ENCODE measurements around the gene SH3BP2.

The SH3BP2 gene

DNA sequence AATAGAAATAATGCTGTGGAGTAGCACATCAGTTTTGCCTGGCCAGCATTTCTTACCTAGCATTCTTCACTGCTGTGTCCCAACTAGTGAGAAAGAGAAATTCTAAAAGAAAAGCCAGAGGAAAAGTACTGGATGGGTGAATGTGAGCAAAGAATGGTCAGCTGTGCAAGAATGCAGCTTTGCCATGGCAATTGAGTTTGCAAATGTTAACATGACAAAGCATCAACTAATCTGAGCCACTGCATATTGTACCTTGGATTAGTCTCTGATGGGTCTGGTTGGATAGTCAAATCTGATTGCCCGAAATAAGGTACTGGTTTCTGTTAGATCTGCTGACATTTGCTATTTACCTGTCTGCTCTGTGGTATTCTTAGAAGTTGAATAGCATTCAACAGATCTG lies 89.5 kb downstream of the SH3BP2 start:
- Histone ChIP-seq H3K27ac (ENCODE audit: low read depth, low read length) (no peak overlapping the region), H3K27me3 (ENCODE audit: control insufficient read depth, insufficient read depth, low read length) (no peaks in the 10 kb centered on the region), H3K4me3 (ENCODE audit: low read depth, low read length) (no peak overlapping the region), H3K9ac (ENCODE audit: low read length) (no peak overlapping the region), H3K4me1 (ENCODE audit: control insufficient read depth, insufficient read depth, low read length) (peaks cover 8% of the 10 kb centered on the region; the same call in 1 of the 2 replicates), H3K36me3 (ENCODE audit: control insufficient read depth, insufficient read depth, low read length) (peaks cover 62% of the 10 kb centered on the region), H3K9me3 (ENCODE audit: control insufficient read depth, insufficient read depth, low read depth, low read length) (no peaks in the 10 kb centered on the region)

DNA sequence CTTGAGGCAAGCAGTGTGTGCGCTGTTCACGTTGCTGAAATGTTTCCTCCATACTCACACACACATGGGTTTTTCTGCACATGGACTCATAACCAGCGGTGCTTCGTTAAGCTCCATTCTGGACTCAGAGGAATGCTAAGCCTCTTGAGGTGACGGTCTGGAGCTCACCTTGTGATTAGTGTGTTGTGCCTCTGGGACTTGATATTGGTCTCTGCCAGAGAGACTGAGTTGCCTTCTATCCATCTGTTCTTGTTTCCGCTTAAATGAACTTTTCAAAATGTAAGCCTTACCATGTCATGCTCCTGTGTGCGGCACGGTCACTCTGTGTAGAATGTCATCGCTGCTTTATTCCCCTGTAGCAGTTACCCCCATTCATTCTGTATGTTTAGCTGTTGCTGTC lies 93.3 kb downstream of the SH3BP2 start:
- no peak overlapping the region for H3K27ac ChIP-seq (ENCODE audit: low read depth, low read length)

DNA sequence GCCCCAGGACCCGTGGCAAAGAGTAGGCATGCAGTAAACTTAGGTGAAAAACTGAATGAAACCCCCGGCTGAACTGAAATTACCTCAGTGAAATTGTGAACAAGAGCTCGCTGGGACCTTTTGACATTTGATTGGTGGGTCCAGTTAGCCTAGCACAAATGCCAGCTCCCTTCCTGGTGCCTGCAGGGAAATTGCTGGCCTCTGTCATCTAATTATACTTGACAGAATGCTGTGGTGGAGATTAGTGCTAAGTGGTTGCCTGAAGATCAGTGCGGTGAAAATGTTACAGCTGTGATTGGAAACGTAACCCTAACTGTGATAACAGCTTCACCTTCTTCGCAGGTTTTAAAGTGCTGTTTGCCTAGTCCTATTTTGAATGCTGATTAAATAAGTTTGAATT lies 93.7 kb downstream of the SH3BP2 start:
- H3K36me3 ChIP-seq (ENCODE audit: control insufficient read depth, insufficient read depth, low read length), result peaks cover 55% of the 10 kb centered on the region
- H3K9ac ChIP-seq (ENCODE audit: low read length), result no peak overlapping the region
- H3K27me3 ChIP-seq (ENCODE audit: control insufficient read depth, insufficient read depth, low read length), result no peaks in the 10 kb centered on the region
- no peak overlapping the region for H3K27ac ChIP-seq (ENCODE audit: low read depth, low read length)
- H3K4me1 ChIP-seq (ENCODE audit: control insufficient read depth, insufficient read depth, low read length), result peaks cover 8% of the 10 kb centered on the region; the same call in 1 of the 2 replicates
- H3K4me3 ChIP-seq (ENCODE audit: low read depth, low read length), result no peak overlapping the region
- no peaks in the 10 kb centered on the region for H3K9me3 ChIP-seq (ENCODE audit: control insufficient read depth, insufficient read depth, low read depth, low read length)

More for the DNA sequence above, 93.3 kb downstream of the SH3BP2 start:
- Histone ChIP-seq H3K9me3 (ENCODE audit: control insufficient read depth, insufficient read depth, low read depth, low read length) (no peaks in the 10 kb centered on the region), H3K9ac (ENCODE audit: low read length) (no peak overlapping the region), H3K36me3 (ENCODE audit: control insufficient read depth, insufficient read depth, low read length) (peaks cover 53% of the 10 kb centered on the region), H3K4me3 (ENCODE audit: low read depth, low read length) (no peak overlapping the region), H3K27me3 (ENCODE audit: control insufficient read depth, insufficient read depth, low read length) (no peaks in the 10 kb centered on the region), H3K4me1 (ENCODE audit: control insufficient read depth, insufficient read depth, low read length) (peaks cover 8% of the 10 kb centered on the region; the same call in 1 of the 2 replicates)

DNA sequence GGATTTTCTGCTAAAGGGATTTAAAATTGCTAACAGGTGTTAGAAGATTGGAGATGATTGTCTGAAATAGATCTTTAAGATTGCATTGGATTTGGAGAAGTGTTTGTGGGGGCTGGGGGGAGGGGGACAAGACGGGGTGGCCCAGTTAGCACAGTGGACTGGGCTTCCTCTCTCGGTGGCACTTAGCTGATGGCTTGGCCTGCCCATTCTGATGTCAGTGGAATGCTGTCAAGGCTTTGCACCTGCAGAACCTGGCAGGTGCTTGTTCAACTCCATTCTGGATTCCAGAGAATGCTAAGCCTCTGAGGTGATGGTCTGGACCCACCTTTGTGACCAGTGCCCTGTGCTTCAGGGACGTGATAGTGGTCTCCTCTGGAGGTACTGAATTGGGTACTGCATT lies 94.5 kb downstream of the SH3BP2 start:
- no peak overlapping the region for H3K4me3 ChIP-seq (ENCODE audit: low read depth, low read length)
- no peak overlapping the region for H3K27ac ChIP-seq (ENCODE audit: low read depth, low read length)
- H3K27me3 ChIP-seq (ENCODE audit: control insufficient read depth, insufficient read depth, low read length), result no peaks in the 10 kb centered on the region
- H3K9ac ChIP-seq (ENCODE audit: low read length), result no peak overlapping the region
- no peaks in the 10 kb centered on the region for H3K9me3 ChIP-seq (ENCODE audit: control insufficient read depth, insufficient read depth, low read depth, low read length)
- H3K4me1 ChIP-seq (ENCODE audit: control insufficient read depth, insufficient read depth, low read length), result peaks cover 2% of the 10 kb centered on the region; the same call in 1 of the 2 replicates
- peaks cover 51% of the 10 kb centered on the region for H3K36me3 ChIP-seq (ENCODE audit: control insufficient read depth, insufficient read depth, low read length)

DNA sequence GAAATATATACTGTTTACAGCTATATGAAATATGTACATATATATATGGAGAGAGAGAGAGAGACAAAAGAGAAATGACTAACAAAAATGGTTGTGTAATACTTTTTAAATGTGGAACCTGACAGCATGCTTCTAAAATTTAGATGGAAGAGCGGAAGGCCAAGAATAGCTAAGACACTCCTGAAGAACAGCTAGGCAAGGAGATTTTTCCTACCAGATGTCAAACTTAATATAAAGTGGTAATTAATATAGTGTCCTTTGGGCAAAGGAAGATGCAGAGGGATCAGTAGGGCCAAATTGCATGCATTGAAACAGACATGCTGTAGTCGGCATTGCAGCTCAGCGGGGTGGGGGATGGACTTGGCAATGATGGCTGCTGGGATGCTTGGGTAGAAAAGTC lies 96.0 kb downstream of the SH3BP2 start:
- H3K27me3 ChIP-seq (ENCODE audit: control insufficient read depth, insufficient read depth, low read length), result no peaks in the 10 kb centered on the region
- H3K9me3 ChIP-seq (ENCODE audit: control insufficient read depth, insufficient read depth, low read depth, low read length), result no peaks in the 10 kb centered on the region
- no peak overlapping the region for H3K27ac ChIP-seq (ENCODE audit: low read depth, low read length)
- no peak overlapping the region for H3K9ac ChIP-seq (ENCODE audit: low read length)
- peaks cover 41% of the 10 kb centered on the region for H3K36me3 ChIP-seq (ENCODE audit: control insufficient read depth, insufficient read depth, low read length)
- H3K4me3 ChIP-seq (ENCODE audit: low read depth, low read length), result no peak overlapping the region
- no peaks in the 10 kb centered on the region; the same call in 1 of the 2 replicates for H3K4me1 ChIP-seq (ENCODE audit: control insufficient read depth, insufficient read depth, low read length)
